Upper lobe of right lung (tissue), 1 donor: Measurements from ENCODE around the gene CCDC187. TPM values are rescaled to one million over a fixed set of nuclear protein-coding genes. Genes with fewer than 3 reads are reported as not detected.

Experiments used
- ATAC-seq: fragments of 200-7000 bp; cut with Tn5 transposase; one replicate; pipeline ENCODE4 v1.9.1; 2020; ENCODE audit warnings: mild to moderate bottlenecking, moderate library complexity
- DNase-seq: peaks from one replicate; pipeline ENCODE4 v3.0.0-alpha.2; 2020
- H3K27ac ChIP-seq: fragments of 200-600 bp; one replicate; pipeline ENCODE4 v1.8.0; 2022
- H3K27me3 ChIP-seq: fragments of 200-600 bp; one replicate; pipeline ENCODE4 v1.8.0; 2022; ENCODE audit warnings: mild to moderate bottlenecking
- H3K36me3 ChIP-seq: fragments of 200-600 bp; one replicate; pipeline ENCODE4 v1.8.0; 2022
- H3K4me1 ChIP-seq: fragments of 200-600 bp; one replicate; pipeline ENCODE4 v1.8.0; 2022
- H3K4me3 ChIP-seq: fragments of 200-600 bp; one replicate; pipeline ENCODE4 v1.8.0; 2022; ENCODE audit warnings: mild to moderate bottlenecking
- H3K9me3 ChIP-seq: fragments of 200-600 bp; one replicate; pipeline ENCODE4 v1.8.0; 2022
- CTCF ChIP-seq: fragments of 200-600 bp; IDR thresholded peaks from one replicate; pipeline ENCODE4 v1.8.0; 2022; ENCODE audit warnings: antibody characterized with exemption
- intact Hi-C: fragments of 100-400 bp; cut with DNase I; formaldehyde crosslinking; loops from one replicate; pipeline ENCODE4 v1.11.0; 2022
- total RNA-seq: library from RNA; stranded (reverse); fragmentation: NEBNext Ultra II Directional; extraction: Animal tissue kit (Norgen Biotek cat#: 25700); gene quantifications from one replicate; pipeline ENCODE4 v1.2.1, GENCODE V29; 2021
- donor health status: DM: no; HTN: yes; CAD: no; lungs with severe emphysema.

The CCDC187 gene
- total RNA-seq, 1 donor from 2014 or later = 0.09 TPM

GRCh38 chr9:136330406-136330990, 26.6 kb upstream of the CCDC187 start:
- no peak for DNase-seq
- Histone ChIP-seq H3K36me3 (no peaks in the 10 kb centered on the region), H3K4me3 (no peak overlapping the region), H3K27ac (no peak overlapping the region), H3K27me3 (no peaks in the 10 kb centered on the region), H3K9me3 (no peaks in the 10 kb centered on the region), H3K4me1 (peaks cover 22% of the 10 kb centered on the region)
- TF ChIP-seq CTCF = no peak
- no peak for ATAC-seq
- intact Hi-C loops = no loop called here

GRCh38 chr9:136329636-136330405, 25.9 kb upstream of the CCDC187 start:
- Histone ChIP-seq H3K9me3 (no peaks in the 10 kb centered on the region), H3K4me1 (peaks cover 22% of the 10 kb centered on the region), H3K27me3 (no peaks in the 10 kb centered on the region), H3K4me3 (peak overlapping the region; percentile 69), H3K27ac (peak overlapping the region; percentile 81), H3K36me3 (no peaks in the 10 kb centered on the region)
- intact Hi-C loops = no loop called here
- DNase-seq (no peak), ATAC-seq (no peak)
- no peak for TF ChIP-seq CTCF

GRCh38 chr9:136329211-136329627, 25.3 kb upstream of the CCDC187 start:
- no peak for TF ChIP-seq CTCF
- DNase-seq = no peak
- Histone ChIP-seq H3K4me1 (peaks cover 22% of the 10 kb centered on the region), H3K36me3 (no peaks in the 10 kb centered on the region), H3K9me3 (no peaks in the 10 kb centered on the region), H3K27ac (peak overlapping the region; percentile 81), H3K4me3 (peak overlapping the region; percentile 69), H3K27me3 (no peaks in the 10 kb centered on the region)
- intact Hi-C loops = no loop called here
- no peak for ATAC-seq

GRCh38 chr9:136328622-136329041, 24.7 kb upstream of the CCDC187 start:
- Histone ChIP-seq H3K9me3 (no peaks in the 10 kb centered on the region), H3K4me3 (peak overlapping the region; percentile 69), H3K4me1 (peaks cover 22% of the 10 kb centered on the region), H3K27me3 (no peaks in the 10 kb centered on the region), H3K27ac (peak overlapping the region; percentile 81), H3K36me3 (no peaks in the 10 kb centered on the region)
- ATAC-seq = no peak
- intact Hi-C loops = no loop called here
- DNase-seq = no peak
- no peak for TF ChIP-seq CTCF

GRCh38 chr9:136328011-136328621, 24.2 kb upstream of the CCDC187 start:
- H3K9me3 ChIP-seq = no peaks in the 10 kb centered on the region
- H3K27ac ChIP-seq = peak overlapping the region; percentile 81
- TF ChIP-seq CTCF = no peak
- H3K27me3 ChIP-seq = no peaks in the 10 kb centered on the region
- no peaks in the 10 kb centered on the region for H3K36me3 ChIP-seq
- intact Hi-C loops = no loop called here
- no peak for DNase-seq
- peak overlapping the region; percentile 69 for H3K4me3 ChIP-seq
- peaks cover 22% of the 10 kb centered on the region for H3K4me1 ChIP-seq
- peak; percentile 1 for ATAC-seq
